Medulla oblongata (tissue), 1 donor: ENCODE results near the gene KIAA0753.

Experiments used
- DNase-seq: peaks from one replicate; pipeline ENCODE4 v3.0.0-alpha.2; 2015; ENCODE audit errors: extremely low spot score

KIAA0753 gene

DNA sequence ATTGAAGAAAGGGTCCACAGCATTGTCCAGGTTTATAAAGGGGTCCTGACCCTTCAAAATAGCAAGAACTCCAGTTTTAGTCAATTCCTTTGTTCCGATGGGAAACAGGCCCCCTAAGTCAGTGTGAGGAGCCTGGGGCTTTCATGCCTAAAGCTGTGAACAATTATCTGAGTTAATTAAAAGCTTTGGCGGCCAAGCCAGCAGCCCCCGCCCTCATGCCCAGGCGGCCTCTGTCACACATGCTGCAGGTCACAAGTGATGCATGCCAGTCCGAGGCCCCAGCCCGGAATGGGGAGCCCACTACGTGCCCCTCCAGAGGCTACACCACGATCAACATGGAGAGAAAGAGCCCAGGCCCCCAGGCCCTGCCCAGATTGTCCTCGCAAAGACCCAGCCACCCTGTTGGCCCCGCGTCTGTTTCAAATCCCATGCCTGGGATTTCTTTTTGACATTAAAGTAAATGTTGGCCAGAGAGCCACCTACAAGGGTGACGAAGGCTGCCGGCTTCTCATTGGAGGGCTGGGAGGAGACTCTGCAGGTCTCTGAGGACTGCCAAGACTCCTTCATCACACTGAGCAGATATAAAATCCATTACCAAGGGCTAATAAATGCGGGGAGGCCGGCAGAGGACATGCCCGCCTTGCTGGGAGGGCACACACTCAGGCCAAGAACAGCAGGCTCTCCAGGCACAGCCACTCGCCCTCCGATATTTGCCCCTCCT lies 69.6 kb downstream of the KIAA0753 start:
- no peak for DNase-seq

DNA sequence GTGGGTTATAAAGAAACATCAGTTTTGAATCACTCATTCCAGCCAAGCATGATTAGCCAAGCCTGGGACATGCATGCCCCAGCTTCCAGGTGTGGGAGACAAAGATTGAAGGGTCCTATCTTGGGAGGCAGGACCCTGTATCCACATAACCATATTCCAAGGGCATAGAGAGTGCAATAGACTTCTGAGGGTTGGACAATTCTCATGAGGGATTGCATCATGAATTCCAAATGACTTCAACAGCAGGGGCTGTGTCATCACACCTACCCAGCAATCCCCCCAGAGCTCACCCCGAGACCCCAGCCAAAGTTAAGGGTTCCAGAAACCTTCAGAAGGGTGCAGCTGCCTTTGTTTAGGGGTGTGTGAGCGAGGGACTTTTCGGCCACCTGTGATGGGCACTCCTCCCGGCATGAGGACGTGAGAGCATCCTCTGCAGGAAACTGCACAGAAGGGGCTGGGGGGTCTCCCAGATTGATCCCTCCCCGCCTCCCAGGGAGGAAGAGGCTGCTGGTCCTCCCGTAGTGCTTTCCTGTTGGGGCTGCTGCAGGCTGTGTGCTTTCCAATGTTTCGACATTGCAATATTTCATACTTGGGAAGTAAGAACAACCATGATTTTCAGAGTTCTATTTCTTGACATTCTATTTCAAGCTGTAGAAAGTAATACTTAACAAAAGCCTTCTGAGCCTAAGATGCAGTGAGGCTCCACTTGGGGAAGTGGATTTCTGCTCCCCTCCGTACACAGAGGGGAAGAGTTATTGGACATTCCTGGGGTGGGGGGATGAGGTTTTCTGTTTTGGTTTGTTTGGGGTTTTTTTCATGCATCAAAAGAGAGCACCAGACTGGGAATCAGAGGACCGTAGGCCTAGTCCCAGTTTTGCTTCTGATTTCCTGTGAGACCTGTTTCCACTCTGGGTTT lies 70.9 kb downstream of the KIAA0753 start:
- DNase-seq, result no peak

DNA sequence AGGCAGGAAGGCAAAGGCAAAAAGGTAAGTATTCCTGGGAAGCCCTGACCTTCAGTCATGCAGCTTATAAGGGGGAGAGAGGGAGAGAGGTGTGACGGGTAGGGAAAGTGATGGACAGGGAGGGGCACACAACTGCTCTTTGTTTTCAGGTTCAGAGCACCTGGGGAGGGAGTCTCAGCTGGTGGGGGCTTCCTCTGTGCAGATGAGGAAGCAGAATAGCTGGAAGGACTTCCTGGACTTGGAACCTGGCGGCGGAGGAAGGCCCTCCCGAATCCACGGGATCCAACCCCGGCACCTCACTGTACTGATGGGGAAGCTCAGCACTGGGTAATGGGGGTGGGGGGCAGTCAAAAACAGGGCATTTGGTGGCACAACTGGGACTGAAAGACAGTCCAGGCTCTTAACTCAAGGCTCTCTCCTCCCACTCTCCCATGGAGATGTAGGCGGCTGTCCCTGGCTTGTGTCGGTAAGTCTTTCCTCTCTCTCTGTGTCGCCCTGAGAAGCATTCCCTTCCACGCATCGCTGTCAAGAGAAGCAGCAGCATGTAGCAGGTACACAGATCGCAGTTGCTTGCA lies 72.2 kb downstream of the KIAA0753 start:
- no peak for DNase-seq

DNA sequence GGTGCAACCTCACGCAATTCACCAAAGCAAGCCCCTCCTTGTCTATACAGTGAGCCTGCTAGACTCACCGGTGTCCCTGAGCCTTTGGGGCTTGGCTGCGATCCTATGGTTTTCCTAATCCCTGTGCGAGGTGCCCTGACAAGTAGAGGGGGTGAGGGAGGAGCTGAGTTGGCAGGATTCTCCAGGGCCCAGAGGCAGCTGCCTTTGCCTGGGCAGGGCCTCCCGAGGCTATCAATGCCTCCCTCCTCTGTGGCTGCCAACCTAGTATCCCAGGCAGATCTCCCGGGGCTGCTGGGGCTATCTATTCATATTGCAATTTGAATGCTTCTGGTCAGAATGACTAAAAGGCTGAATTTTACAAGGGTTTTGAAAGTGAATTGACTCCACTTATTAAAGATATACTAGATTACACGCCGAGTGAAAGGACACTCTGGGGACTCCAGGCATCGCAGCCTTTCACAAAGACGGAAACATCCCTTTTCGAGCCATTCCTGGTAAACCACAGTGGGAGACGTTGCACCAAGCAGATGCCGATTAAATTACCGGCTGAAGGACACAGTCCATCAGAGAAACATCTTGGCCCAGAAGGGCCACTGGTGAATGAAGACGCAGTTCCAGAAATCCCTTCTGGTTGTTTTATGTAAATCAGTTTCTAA lies 72.9 kb downstream of the KIAA0753 start:
- no peak for DNase-seq

DNA sequence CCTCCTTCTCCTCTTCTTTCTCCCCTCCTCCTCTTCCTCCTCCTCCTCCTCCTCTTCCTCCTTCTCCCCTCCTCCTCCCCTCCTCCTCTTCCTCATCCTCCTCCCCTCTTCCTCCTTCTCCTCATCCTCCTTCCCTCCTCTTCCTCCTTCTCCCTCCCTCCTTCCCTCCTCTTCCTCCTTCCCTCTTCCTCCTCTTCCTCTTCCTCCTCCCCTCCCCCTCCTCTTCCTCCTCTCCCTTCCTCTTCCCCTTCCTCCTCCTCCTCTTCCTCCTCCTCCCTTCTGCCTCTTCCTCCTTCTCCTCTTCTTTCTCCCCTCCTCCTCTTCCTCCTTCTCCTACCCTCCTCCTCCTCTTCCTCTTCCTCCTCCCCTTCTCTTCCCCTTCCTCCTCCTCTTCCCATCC lies 79.1 kb downstream of the KIAA0753 start:
- no peak for DNase-seq

DNA sequence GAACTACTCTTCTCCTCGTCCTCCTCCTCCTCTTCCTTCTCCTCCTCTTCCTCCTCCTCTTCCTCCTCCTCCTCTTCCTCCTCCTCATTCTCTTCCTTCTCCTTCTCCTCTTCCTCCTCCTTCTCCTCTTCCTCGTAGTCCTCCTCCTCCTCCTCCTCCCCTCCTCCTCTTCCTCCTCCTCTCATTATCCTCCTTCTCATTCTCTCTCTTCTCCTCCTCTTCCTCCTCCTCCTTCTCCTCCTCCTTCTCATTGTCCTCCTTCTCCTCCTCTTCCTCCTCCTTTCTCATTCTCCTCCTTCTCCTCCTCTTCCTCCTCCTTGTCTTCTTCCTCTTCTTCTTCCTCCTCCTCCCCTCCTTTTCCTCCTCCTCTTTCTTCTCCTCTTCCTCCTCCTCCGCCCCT lies 80.0 kb downstream of the KIAA0753 start:
- DNase-seq, result no peak

DNA sequence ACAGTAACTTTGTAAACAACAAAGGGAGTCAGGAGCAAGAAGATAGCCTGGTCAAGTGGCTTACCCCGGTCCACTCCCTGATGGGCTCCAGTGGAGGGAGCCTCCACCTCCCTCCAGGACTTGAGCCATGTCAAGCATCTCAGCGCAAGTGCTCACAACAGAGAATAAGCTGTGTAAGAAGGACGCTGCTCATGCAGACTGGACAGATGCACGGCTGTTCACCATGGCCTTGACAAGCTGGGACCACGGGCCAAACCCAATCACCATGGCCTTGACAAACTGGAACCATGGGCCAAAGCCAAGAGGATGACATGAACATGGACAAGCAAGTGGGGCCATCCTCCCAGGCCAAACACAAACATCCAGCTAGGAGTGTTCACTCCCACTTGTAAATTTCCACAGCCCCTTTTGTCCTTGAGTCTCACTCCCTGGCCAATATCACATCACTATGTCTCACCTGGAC lies 80.7 kb downstream of the KIAA0753 start:
- DNase-seq, result no peak

DNA sequence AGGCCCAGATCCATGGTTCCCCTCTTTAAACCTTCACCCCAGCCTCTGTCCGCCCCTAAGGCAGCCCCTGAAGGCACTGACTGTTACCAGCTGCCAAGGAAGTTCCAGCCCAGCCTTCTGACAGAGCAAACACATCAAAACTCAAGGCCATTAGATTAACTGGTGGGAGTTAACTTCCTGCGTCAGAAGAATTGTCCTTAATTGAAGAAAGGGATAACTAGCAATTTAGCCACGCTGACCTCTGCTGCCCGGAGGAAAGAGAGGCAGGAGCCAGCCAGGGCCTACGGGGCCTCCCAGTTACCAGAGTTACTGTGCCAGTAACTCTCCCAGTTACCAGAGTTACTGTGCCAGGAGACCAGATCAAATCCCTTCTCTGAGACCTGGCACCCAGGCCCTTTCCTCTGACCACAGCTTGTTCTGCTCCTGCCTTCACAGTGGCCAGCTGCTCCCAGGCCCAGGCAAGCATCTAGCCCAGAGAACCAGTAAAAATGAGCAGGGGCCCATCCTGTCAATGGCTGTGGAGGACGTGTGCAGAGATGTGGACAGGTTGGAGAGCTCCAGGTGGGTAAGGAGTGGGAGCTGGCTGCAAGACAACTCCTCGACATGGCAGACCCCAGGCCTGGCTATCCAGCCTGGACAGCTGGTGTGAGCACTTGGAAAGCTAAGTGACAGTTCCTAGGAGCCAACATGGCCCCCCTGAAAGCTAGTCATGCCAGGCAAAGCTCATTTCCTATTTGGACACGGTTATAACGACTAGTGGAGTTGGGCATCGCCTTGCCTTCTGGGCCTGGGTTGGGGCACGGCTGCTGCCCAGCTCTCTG lies 81.4 kb downstream of the KIAA0753 start:
- no peak for DNase-seq

DNA sequence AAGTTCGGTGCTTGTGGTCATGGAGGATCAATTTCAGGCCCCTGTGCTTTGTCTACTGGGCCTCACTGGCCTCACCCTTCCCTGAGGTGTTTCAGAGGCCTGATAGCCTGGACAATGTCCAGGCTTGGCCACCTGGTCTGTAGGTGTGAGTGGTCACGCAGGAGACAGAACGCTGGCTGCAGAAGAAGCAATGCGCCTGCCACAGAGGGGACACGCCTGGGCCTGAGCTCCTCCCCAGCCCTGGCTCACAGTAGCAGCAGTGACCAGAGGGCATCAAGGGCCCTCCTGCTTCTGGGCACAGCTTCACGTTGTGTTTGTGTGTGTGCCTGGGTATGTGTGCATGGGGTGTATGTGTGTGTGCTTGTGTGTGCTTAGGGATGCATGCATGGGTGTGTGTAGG lies 82.2 kb downstream of the KIAA0753 start:
- DNase-seq, result no peak

DNA sequence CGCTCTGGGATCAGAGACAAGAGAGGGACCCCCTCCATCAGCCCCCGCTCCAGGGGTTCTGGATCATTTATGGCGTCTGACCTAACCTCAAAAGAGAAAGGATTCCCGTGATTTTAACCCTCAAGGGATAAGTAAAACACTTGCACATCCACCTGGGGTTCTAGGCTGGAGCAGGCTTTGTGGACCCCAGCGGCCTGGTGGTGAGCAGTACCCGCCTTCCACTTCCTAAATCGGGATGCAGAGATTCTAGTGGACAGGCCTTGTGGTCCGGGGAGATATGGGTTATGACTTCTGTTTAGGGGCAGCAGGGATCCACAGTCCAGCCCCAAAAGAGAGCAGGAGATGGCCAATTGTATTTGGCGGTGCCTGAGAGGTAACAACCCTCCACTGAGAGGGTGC lies 83.5 kb downstream of the KIAA0753 start:
- no peak for DNase-seq

DNA sequence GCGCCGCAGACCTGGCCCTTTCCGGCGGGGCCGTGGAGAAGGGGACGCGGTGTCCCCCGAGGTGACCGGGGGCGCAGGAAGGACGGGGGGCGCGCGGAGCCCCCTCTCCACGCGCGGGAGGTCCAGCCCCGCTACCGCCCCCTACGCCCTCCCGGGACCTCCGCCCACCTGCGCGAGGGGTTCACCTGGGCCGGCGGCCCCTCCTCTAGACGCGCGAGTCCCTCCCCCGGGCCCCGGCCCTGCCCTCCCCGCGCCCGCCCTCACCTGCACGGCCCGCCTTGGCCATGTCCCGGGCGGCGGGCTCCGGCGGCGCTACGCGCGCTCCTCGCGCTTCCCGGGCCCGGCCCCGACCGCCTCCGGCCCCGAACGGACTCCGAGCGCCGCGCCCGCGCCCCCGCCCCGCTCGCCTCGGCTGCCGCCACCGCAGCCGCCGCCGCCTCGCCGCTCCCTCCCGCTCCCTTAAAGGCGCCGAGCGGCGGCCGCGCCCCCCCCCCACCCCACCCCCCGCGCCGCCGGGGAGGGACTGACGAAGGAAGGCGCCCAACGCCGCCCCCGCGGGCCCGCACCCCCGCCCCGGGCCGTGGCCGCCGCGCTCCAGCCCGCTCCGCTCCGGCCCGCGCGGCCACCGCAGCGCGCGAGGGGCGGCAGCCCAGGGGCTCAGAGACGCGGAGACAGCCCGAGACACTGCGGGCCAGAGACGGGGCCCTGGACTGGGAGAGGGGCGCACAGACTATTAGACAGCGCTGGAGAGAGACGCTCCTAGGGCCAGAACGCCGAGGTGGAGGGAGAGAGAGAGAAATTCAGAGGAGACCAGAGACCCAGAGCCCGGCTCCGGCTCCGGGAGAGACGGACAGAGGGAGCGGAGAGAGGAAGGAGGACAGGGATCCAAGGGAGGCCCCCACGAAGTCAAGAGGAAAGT lies 84.1 kb downstream of the KIAA0753 start, which contains the start of gene PITPNM3:
Gene PITPNM3, minus strand, starts transcription at position 435 of the 919 bp plus-strand sequence. Its CDS starts 149 bp downstream, at position 286.
- DNase-seq, result no peak

DNA sequence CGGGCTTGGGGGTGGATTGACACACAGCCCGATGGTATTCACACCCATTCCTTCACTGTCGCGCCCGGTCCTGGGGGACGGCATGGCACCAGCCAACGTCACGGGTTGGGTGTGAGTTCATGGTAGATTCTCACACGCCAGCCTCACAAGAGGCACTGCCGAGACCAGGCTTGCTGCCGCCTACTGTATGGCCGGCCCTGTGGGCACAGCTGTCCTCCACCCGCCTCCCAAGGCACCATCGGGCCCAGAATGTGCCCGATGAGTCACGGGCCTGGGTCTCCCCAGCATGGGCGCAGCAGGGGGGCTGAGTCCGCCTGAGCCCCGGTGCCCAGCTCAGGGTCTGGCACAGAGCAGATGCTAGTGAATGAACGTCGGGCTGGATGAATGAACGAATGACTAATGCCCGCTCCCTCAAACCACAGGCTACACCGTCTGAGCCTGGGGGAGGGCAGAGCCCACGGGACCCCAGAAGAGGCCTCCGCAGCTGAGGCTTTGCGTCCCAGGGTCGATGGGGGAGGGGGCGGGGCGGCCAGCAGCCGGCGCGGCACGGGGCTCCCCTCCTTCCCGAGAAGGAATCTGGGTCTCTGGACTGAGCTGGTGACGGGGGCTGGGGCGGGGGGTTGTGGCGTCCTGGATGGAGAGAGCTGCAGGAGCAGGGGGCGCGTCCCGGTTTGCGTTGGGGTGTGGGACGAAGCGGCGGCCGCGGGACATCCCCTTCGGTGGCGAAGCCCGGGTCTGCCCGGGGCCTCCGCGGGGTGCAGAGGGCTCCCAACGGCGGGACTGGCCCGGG lies 85.0 kb downstream of the KIAA0753 start:
- no peak for DNase-seq

DNA sequence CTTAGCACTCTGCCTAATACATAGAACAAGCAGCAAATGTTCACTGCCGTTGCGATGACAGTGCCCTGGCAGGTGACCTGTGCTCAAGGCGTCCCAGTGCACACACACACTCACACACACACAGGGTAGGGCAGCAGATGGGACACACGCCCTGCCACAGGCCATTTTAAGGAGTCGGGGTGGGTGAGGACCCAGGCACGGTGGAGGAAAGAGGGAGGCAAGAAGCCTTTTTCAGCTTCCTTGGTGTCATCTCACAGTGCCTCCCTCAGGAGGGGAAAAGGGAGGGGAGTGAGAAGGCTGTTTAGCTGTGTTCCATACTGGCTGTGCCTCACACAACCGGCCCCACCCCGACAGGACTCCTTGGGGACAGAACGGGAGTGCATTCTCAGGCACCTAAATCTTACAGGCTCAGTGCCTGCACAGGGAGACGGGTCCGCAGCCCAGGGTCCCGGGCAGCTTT lies 85.6 kb downstream of the KIAA0753 start:
- DNase-seq, result no peak

DNA sequence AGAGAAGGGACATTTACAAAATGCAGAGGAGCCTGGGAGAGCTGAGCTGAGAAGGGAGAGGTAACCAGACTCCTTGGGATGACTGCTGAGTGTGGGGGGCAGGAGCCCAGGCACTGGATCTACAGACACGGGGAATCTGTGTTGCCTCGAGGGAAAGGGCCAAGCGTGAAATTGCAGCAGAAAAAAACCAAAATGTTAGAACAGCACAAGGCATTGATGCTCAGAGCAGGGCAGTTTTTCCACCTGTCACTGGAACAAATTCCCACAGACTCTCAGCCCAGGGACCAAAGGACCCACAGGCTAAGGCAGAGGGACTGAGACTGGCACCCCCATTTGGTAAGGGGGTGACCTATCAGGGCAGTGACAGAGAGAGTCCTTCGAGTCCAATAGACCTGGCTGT lies 86.2 kb downstream of the KIAA0753 start:
- no peak for DNase-seq

DNA sequence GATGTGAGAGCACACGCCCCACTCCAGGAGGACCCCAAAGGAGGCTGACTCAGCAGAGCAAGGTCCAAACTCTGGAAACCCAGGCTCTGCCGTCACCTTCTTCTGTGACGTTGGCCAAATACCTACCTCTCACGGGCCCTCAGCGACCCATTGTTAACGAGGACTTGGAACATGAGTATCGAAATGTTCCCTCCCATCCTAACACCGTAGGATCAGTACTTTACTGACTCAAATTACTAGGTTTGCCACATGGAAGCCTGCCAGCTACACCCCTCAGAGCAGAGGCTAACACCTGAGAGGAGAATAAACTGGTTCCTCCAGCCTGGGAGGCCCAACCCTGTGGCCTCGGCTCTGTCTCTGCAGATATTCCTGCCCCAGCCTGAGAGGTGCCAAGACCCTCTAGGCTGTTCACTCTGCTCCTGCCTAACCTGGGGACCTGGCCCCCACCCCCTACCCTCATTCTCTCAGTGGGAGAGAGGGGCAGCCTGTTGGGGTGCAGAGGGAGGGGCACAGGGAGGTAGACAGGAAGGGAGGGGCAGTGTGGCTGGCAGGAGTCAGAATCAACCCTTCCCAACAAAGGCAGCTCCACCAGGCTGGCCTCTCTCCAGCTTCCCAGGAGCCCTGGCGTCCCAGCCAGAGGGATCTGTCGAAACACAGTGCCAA lies 88.5 kb downstream of the KIAA0753 start:
- peak; percentile 32 for DNase-seq

DNA sequence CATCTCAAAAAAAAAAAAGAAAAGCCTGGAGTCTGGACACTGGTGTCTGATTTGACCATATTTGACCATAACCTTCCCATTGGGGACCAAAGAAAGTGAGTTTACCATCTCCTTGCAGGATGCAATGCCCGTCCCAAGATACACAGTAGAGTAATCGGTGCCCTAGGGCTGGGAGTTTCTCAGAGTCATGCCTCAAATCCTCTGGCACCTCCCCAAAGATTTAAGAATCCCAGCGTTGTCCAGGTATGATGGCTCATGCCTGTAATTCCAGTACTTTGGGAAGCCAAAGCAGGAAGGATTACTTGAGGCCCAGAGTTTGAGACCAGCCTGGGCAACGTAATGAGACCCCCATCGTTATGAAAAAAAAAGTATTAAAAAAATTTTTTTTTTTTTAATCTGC lies 89.2 kb downstream of the KIAA0753 start:
- no peak for DNase-seq

DNA sequence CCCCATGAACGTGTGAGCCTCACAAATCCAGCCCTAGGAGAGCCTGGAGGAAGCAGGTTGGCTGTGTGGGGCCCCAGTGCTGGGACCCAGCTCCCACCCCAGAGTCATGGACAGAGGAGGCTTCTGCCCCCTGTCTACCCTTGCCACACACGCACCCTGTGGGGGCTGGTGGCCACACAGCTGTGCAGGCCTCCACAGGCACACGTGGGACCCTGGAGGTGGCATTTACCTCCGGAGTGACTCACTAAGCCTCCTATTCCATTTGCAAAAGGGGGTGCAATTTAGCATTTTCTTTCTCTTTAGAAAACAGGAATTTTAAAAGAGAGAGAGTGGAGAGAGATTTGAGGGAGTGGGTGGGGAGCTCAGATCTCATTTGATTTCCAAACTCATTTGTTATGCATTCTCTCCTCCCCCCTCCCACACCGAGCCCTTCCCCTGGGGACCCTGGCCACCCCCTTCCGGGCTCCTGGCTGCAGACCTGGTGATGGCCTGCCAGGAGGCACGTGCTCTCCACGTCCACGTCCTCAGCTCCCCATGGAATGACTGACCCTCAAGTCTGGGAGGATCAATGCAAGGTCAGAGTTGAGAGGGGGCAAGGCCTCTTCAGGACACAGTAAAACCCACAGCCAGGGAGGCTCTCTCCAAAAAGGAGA lies 91.0 kb downstream of the KIAA0753 start:
- DNase-seq, result no peak
